IMR-90 (cell line): ENCODE measurements around the gene HUS1B.

Source experiments
- BHLHE40 ChIP-seq: fragments of 150-350 bp; IDR thresholded peaks from 2 replicates; pipeline ENCODE4 v1.6.1; 2016; ENCODE audit warnings: mild to moderate bottlenecking, low read depth, low read length
- CEBPB ChIP-seq: IDR thresholded peaks from 2 replicates; pipeline ENCODE4 v1.6.1; 2012; ENCODE audit warnings: low read depth, low read length, improper control_type of control experiment
- CHD1 ChIP-seq: IDR thresholded peaks from 2 replicates; pipeline ENCODE4 v1.6.1; 2012; ENCODE audit warnings: low read depth, low read length, improper control_type of control experiment
- ELK1 ChIP-seq: fragments of 150-350 bp; IDR thresholded peaks from 2 replicates; pipeline ENCODE4 v1.6.1; 2016; ENCODE audit warnings: low read depth, mild to moderate bottlenecking, low read length, moderate library complexity, borderline replicate concordance
- FOS ChIP-seq: fragments of 150-350 bp; IDR thresholded peaks from 2 replicates; pipeline ENCODE4 v1.6.1; 2016; ENCODE audit warnings: low read depth, low read length
- MAFK ChIP-seq: IDR thresholded peaks from 2 replicates; pipeline ENCODE4 v1.6.1; 2012; ENCODE audit warnings: low read depth, low read length, improper control_type of control experiment
- MAZ ChIP-seq: IDR thresholded peaks from 2 replicates; pipeline ENCODE4 v1.6.1; 2012; ENCODE audit warnings: low read depth, mild to moderate bottlenecking, low read length, improper control_type of control experiment, moderate library complexity, borderline replicate concordance
- POLR2A ChIP-seq: IDR thresholded peaks from 2 replicates; pipeline ENCODE4 v1.6.1; 2012; ENCODE audit warnings: mild to moderate bottlenecking, low read depth, low read length
- RAD21 ChIP-seq: IDR thresholded peaks from 2 replicates; pipeline ENCODE4 v1.6.1; 2012; ENCODE audit warnings: low read length, improper control_type of control experiment
- RFX5 ChIP-seq: IDR thresholded peaks from 2 replicates; pipeline ENCODE4 v1.8.0; 2012; ENCODE audit warnings: low read depth, mild to moderate bottlenecking, low read length, moderate library complexity
- SMC3 ChIP-seq: fragments of 150-350 bp; IDR thresholded peaks from 2 replicates; pipeline ENCODE4 v1.6.1; 2016; ENCODE audit warnings: low read depth, mild to moderate bottlenecking, antibody characterized with exemption, low read length, moderate library complexity
- USF2 ChIP-seq: fragments of 150-350 bp; IDR thresholded peaks from 2 replicates; pipeline ENCODE4 v1.6.1; 2017; ENCODE audit warnings: mild to moderate bottlenecking, antibody characterized with exemption, low read length, low read depth
- TF ChIP-seq, protein P1 (sequence below): conservative IDR thresholded peaks from 2 replicates; pipeline ENCODE4 v1.5.1; 2012; ENCODE audit warnings: mild to moderate bottlenecking, low read depth, low read length, improper control_type of control experiment

DNA sequence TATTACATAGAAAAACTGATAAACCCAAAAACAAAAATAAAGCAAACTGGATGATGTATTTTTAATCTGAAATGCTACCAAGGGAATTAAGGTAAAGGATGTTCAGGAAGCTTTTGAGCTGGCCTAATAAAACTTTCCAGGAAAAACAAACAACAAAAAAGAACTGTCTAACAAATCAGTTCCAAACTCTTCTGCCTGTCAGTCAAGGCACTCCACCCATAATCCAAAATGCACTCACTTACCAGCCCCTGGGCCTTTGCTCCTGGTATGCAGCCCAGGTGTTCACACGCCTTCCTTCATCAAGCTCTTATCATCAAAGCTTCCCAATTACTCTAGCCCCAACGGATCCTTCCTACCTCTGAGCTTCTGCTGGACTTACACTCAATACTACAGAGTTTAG, 32.3 kb upstream of the HUS1B start:
- TF ChIP-seq MAZ (no peak), POLR2A (no peak), RFX5 (no peak), CHD1 (no peak), CEBPB (no peak), USF2 (no peak), MAFK (no peak), SMC3 (no peak), BHLHE40 (no peak), ELK1 (no peak), RAD21 (no peak), FOS (no peak)
- TF ChIP-seq, protein P1, sequence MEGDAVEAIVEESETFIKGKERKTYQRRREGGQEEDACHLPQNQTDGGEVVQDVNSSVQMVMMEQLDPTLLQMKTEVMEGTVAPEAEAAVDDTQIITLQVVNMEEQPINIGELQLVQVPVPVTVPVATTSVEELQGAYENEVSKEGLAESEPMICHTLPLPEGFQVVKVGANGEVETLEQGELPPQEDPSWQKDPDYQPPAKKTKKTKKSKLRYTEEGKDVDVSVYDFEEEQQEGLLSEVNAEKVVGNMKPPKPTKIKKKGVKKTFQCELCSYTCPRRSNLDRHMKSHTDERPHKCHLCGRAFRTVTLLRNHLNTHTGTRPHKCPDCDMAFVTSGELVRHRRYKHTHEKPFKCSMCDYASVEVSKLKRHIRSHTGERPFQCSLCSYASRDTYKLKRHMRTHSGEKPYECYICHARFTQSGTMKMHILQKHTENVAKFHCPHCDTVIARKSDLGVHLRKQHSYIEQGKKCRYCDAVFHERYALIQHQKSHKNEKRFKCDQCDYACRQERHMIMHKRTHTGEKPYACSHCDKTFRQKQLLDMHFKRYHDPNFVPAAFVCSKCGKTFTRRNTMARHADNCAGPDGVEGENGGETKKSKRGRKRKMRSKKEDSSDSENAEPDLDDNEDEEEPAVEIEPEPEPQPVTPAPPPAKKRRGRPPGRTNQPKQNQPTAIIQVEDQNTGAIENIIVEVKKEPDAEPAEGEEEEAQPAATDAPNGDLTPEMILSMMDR, result no peak
